ENCODE data around the gene KLK14.

Gene KLK14

GRCh38 chr19:51031220-51031879, 51.3 kb downstream of the KLK14 start:
- TF ChIP-seq CTCF (IDR thresholded peaks at IDR 0.05), result no peak
- no peak overlapping the region for H3K27ac ChIP-seq
- H3K9me3 ChIP-seq, result no peaks in the 10 kb centered on the region
- no peak overlapping the region for H3K4me3 ChIP-seq (ENCODE audit: low read depth in 1 of 2, low read length in 1 of 2)
- H3K27me3 ChIP-seq, result peaks cover 39% of the 10 kb centered on the region
- H3K36me3 ChIP-seq, result no peaks in the 10 kb centered on the region
- no peaks in the 10 kb centered on the region for H3K4me1 ChIP-seq (ENCODE audit: control insufficient read depth in 1 of 2, insufficient read depth in 1 of 2, low read depth in 1 of 2, low read length in 1 of 2)

- TF ChIP-seq CTCF (IDR thresholded peaks at IDR 0.05), result no peak
Measured at GRCh38 chr19:51030631-51031030, 52.1 kb downstream of the KLK14 start.

GRCh38 chr19:51029718-51030117, 53.0 kb downstream of the KLK14 start:
- Histone ChIP-seq H3K4me3 (ENCODE audit: low read depth in 1 of 2, low read length in 1 of 2) (no peak overlapping the region), H3K4me1 (ENCODE audit: control insufficient read depth in 1 of 2, insufficient read depth in 1 of 2, low read depth in 1 of 2, low read length in 1 of 2) (no peaks in the 10 kb centered on the region), H3K36me3 (no peaks in the 10 kb centered on the region), H3K27me3 (peaks cover 44% of the 10 kb centered on the region), H3K9me3 (no peaks in the 10 kb centered on the region), H3K27ac (no peak overlapping the region)
- TF ChIP-seq CTCF (IDR thresholded peaks at IDR 0.05), result no peak

More at GRCh38 chr19:51030631-51031030, 52.1 kb downstream of the KLK14 start:
- Histone ChIP-seq H3K36me3 (no peaks in the 10 kb centered on the region), H3K4me3 (ENCODE audit: low read depth in 1 of 2, low read length in 1 of 2) (no peak overlapping the region), H3K27me3 (peaks cover 43% of the 10 kb centered on the region), H3K27ac (no peak overlapping the region), H3K4me1 (ENCODE audit: control insufficient read depth in 1 of 2, insufficient read depth in 1 of 2, low read depth in 1 of 2, low read length in 1 of 2) (no peaks in the 10 kb centered on the region), H3K9me3 (no peaks in the 10 kb centered on the region)
